CD14-positive monocyte (primary cell): ENCODE data around the gene MORF4L1. TPM values are rescaled to one million over a fixed set of nuclear protein-coding genes. Genes with fewer than 3 reads are reported as not detected.

Experiments
- DNase-seq, 3 donors: peaks; one replicate each; pipeline ENCODE4 v3.0.0-alpha.2; 2011 to 2022
- H2AFZ ChIP-seq: 2 replicates; pipeline ENCODE4 v1.6.0; 2012; ENCODE audit warnings: mild to moderate bottlenecking, low read depth, low read length, inconsistent platforms; ENCODE audit not compliant: insufficient read depth, poor library complexity, severe bottlenecking
- H3K27ac ChIP-seq, 2 donors: 1 replicate in 1 of 2; 2 replicates in 1 of 2; pipeline ENCODE4 v1.5.1; 2012 to 2013; ENCODE audit warnings: low read length in 2 of 2, control low read depth in 1 of 2, inconsistent platforms in 1 of 2, low read depth in 1 of 2, mild to moderate bottlenecking in 1 of 2
- H3K27me3 ChIP-seq, 2 donors: one replicate each; pipeline versions ENCODE4 v1.6.0 to v1.6.1; 2011 to 2013; ENCODE audit warnings: low read length in 2 of 2; ENCODE audit not compliant: control insufficient read depth in 2 of 2, insufficient read depth in 2 of 2
- H3K36me3 ChIP-seq, 2 donors: replicated peaks in 1 of 2; 1 replicate in 1 of 2; 2 replicates in 1 of 2; pipeline versions ENCODE4 v1.5.1 to v1.6.1; 2012 to 2013; ENCODE audit warnings: low read length in 2 of 2, control low read depth in 1 of 2, inconsistent platforms in 1 of 2, mild to moderate bottlenecking in 1 of 2; ENCODE audit not compliant: insufficient read depth in 2 of 2, control insufficient read depth in 1 of 2
- H3K4me1 ChIP-seq, 2 donors: 1 replicate in 1 of 2; 2 replicates in 1 of 2; pipeline versions ENCODE4 v1.5.1 to v1.6.1; 2012 to 2013; ENCODE audit warnings: low read length in 2 of 2, control low read depth in 1 of 2, inconsistent platforms in 1 of 2, mild to moderate bottlenecking in 1 of 2, moderate library complexity in 1 of 2; ENCODE audit not compliant: insufficient read depth in 2 of 2, control insufficient read depth in 1 of 2
- H3K4me2 ChIP-seq: replicated peaks from 2 replicates; pipeline ENCODE3; 2012; ENCODE audit warnings: low read length, moderate library complexity, mild to moderate bottlenecking; ENCODE audit not compliant: poor library complexity, severe bottlenecking; ENCODE audit errors: extremely low read depth
- H3K4me3 ChIP-seq, 3 experiments: fragments of 200-600 bp in 1 of 3; sonication (generic) in 1 of 3; replicated peaks in 1 of 3; 1 replicate in 2 of 3; 2 replicates in 1 of 3; pipeline ENCODE4 v1.5.1; 2011 to 2013; ENCODE audit warnings: low read length in 3 of 3, mild to moderate bottlenecking in 3 of 3, control low read depth in 2 of 3, low read depth in 2 of 3, inconsistent platforms in 1 of 3, moderate library complexity in 1 of 3
- H3K79me2 ChIP-seq: 2 replicates; pipeline ENCODE4 v1.6.0; 2012; ENCODE audit warnings: mild to moderate bottlenecking, control low read depth, inconsistent platforms, low read length, moderate library complexity; ENCODE audit not compliant: insufficient read depth
- H3K9ac ChIP-seq: 2 replicates; pipeline ENCODE4 v1.6.0; 2017; ENCODE audit warnings: low read length, mild to moderate bottlenecking; ENCODE audit not compliant: insufficient read depth, poor library complexity, severe bottlenecking
- H3K9me3 ChIP-seq, 2 donors: replicated peaks in 1 of 2; 1 replicate in 1 of 2; 2 replicates in 1 of 2; pipeline versions ENCODE4 v1.5.1 to v1.6.1; 2012 to 2013; ENCODE audit warnings: low read length in 2 of 2, control low read depth in 1 of 2; ENCODE audit not compliant: control insufficient read depth in 1 of 2, insufficient read depth in 1 of 2
- H4K20me1 ChIP-seq: 2 replicates; pipeline ENCODE4 v1.6.0; 2012; ENCODE audit warnings: mild to moderate bottlenecking, low read length, control low read depth, moderate library complexity; ENCODE audit not compliant: insufficient read depth
- H3K27ac Mint-ChIP-seq, 7 donors: one replicate each; pipeline ENCODE4 v1.8.0; 2020; ENCODE audit warnings: mild to moderate bottlenecking in 7 of 7, mixed read lengths in 7 of 7, moderate library complexity in 6 of 7, inconsistent platforms in 2 of 7
- H3K27me3 Mint-ChIP-seq, 3 donors: one replicate each; pipeline ENCODE4 v1.8.0; 2021 to 2022; ENCODE audit warnings: low read depth in 3 of 3, mild to moderate bottlenecking in 3 of 3, mixed read lengths in 3 of 3, moderate library complexity in 3 of 3, inconsistent platforms in 1 of 3
- H3K36me3 Mint-ChIP-seq, 2 donors: one replicate each; pipeline ENCODE4 v1.8.0; 2020; ENCODE audit warnings: mixed read lengths in 2 of 2, inconsistent platforms in 1 of 2, mild to moderate bottlenecking in 1 of 2
- H3K4me1 Mint-ChIP-seq: one replicate; pipeline ENCODE4 v1.8.0; 2020; ENCODE audit warnings: mild to moderate bottlenecking, mixed read lengths
- H3K4me3 Mint-ChIP-seq, 2 donors: one replicate each; pipeline ENCODE4 v1.8.0; 2020; ENCODE audit warnings: mild to moderate bottlenecking in 2 of 2, mixed read lengths in 2 of 2, moderate library complexity in 1 of 2
- H3K9me3 Mint-ChIP-seq, 7 donors: one replicate each; pipeline ENCODE4 v1.8.0; 2020 to 2022; ENCODE audit warnings: mixed read lengths in 7 of 7, mild to moderate bottlenecking in 6 of 7, moderate library complexity in 6 of 7, inconsistent platforms in 2 of 7
- CTCF ChIP-seq: fragments of 200-600 bp; IDR thresholded peaks from one replicate; pipeline ENCODE4 v1.8.0; 2022; ENCODE audit warnings: antibody characterized with exemption, mild to moderate bottlenecking
- WGBS: methylation state at CpG from one replicate; pipeline ENCODE4 v1.1.5; 2013; ENCODE audit warnings: missing lambda C conversion rate; ENCODE audit not compliant: insufficient coverage; 5-methylcytosine and 5-hydroxymethylcytosine counted together
- intact Hi-C, 2 donors: fragments of 100-400 bp; cut with micrococcal nuclease; formaldehyde crosslinking; loops; one replicate each; pipeline versions ENCODE4 v1.15.0 to v1.15.1; 2023
- polyA plus RNA-seq, 3 donors: library from polyadenylated mRNA; depleted of rRNA in 1 of 3; unstranded in 2 of 3; stranded (reverse) in 1 of 3; fragments of 300-500 nt in 2 of 3; fragments of >200 nt in 1 of 3; fragmentation: Illumina TruSeq in 2 of 3; gene quantifications; 1 replicate in 2 of 3; 2 replicates in 1 of 3; pipeline ENCODE4 v1.2.3, GENCODE V29; 2012 to 2021

MORF4L1 gene
- polyA plus RNA-seq, 3 donors = 191 to 242 (median 224) TPM

DNA sequence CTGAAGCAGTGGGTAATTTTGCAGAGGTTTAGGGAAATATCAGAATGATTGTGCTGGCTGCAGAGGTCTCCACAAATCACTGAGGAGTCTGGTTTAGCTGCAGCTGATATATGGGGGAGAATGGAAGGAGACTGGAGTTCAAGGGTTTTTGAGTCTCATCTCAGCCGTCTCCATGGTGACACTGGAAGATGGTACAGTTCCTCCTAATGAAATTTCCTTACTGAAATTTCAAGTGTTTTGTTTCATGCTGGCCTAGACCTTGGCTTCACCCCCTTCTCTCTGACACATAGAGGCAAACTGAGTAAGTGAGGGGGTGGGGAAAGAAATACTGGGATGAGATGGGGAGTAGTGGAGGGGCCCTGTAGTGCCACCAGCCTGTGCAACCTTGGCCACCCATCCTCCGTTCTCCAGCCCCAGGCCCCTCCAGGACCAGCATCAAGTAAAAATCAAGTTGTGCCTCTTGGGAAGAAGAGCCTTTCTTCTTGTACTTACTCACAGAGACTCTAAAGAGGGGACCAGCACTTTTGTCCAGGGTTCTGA, 17.8 kb upstream of the MORF4L1 start:
- Mint-ChIP-seq H3K36me3 (no peaks in the 10 kb centered on the region), H3K27ac (peak overlapping the region in 1 of 7 donors; percentile 25), H3K9me3 (peaks cover 0 to 5% (median 0%) of the 10 kb centered on the region in 7 donors), H3K4me3 (no peak overlapping the region), H3K27me3 (peaks cover 0 to 4% (median 0%) of the 10 kb centered on the region in 3 donors), H3K4me1 (peaks cover 2% of the 10 kb centered on the region)
- intact Hi-C loops = no loop called here
- H4K20me1 ChIP-seq = no peaks in the 10 kb centered on the region
- no peak for DNase-seq
- H3K27ac ChIP-seq = no peak overlapping the region
- H3K4me2 ChIP-seq = no peak overlapping the region
- no peaks in the 10 kb centered on the region for H3K27me3 ChIP-seq
- no peak overlapping the region for H3K4me3 ChIP-seq
- no peak overlapping the region for H2AFZ ChIP-seq
- H3K9me3 ChIP-seq = no peaks in the 10 kb centered on the region
- H3K36me3 ChIP-seq = no peaks in the 10 kb centered on the region
- H3K4me1 ChIP-seq = peaks cover 0 to 2% of the 10 kb centered on the region in 2 donors
- no peak overlapping the region for H3K9ac ChIP-seq
- no peak for TF ChIP-seq CTCF
- no CpG with 5 or more reads among the region's 2 CpGs for WGBS
- no peaks in the 10 kb centered on the region for H3K79me2 ChIP-seq

GRCh38 chr15:78855746-78856145, 16.9 kb upstream of the MORF4L1 start:
- no peaks in the 10 kb centered on the region for H3K79me2 ChIP-seq
- Mint-ChIP-seq H3K27me3 (peaks cover 0 to 4% (median 0%) of the 10 kb centered on the region in 3 donors), H3K4me3 (no peak overlapping the region), H3K9me3 (peaks cover 0 to 5% (median 0%) of the 10 kb centered on the region in 7 donors), H3K4me1 (peaks cover 5% of the 10 kb centered on the region), H3K36me3 (no peaks in the 10 kb centered on the region), H3K27ac (no peak overlapping the region)
- H3K4me3 ChIP-seq = no peak overlapping the region
- H3K4me1 ChIP-seq = peaks cover 0 to 5% of the 10 kb centered on the region in 2 donors
- no peak overlapping the region for H3K9ac ChIP-seq
- H3K9me3 ChIP-seq = no peaks in the 10 kb centered on the region
- H3K36me3 ChIP-seq = no peaks in the 10 kb centered on the region
- H4K20me1 ChIP-seq = no peaks in the 10 kb centered on the region
- TF ChIP-seq CTCF = no peak
- H3K27me3 ChIP-seq = no peaks in the 10 kb centered on the region
- no CpG with 5 or more reads among the region's 4 CpGs for WGBS
- no peak overlapping the region for H2AFZ ChIP-seq
- intact Hi-C loops = no loop called here
- no peak overlapping the region for H3K4me2 ChIP-seq
- H3K27ac ChIP-seq = no peak overlapping the region
- no peak for DNase-seq
